Measurements from ENCODE around the gene RNF19B. TPM values are rescaled to one million over a fixed set of nuclear protein-coding genes. Genes with fewer than 3 reads are reported as not detected.

RNF19B gene
- polyA plus RNA-seq, 12 donors, result 6.8 to 19.2 (median 8.8) TPM; not detected in 1

GRCh38 chr1:32967888-32968568 lies 3.4 kb upstream of the RNF19B start:
- no peak for DNase-seq

- DNase-seq, result no peak
These were observed 2.3 kb upstream of the RNF19B start for GRCh38 chr1:32966900-32967299.

GRCh38 chr1:32965251-32965747 lies 690 bp upstream of the RNF19B start:
- no peak for DNase-seq

GRCh38 chr1:32963746-32964460 lies 706 bp downstream of the RNF19B start:
- peak; percentile 35 for DNase-seq

GRCh38 chr1:32962248-32962896 lies 2.2 kb downstream of the RNF19B start:
- no peak for DNase-seq

GRCh38 chr1:32960819-32961355 lies 3.7 kb downstream of the RNF19B start:
- no peak for DNase-seq

GRCh38 chr1:32960342-32960741 lies 4.3 kb downstream of the RNF19B start:
- DNase-seq, result no peak

- no peak for DNase-seq
These were observed 5.8 kb downstream of the RNF19B start for GRCh38 chr1:32958827-32959226.

- DNase-seq, result no peak
These were observed 7.6 kb downstream of the RNF19B start for GRCh38 chr1:32957017-32957416.

GRCh38 chr1:32954168-32954567 lies 10.4 kb downstream of the RNF19B start:
- DNase-seq, result no peak

- DNase-seq, result no peak
These were observed 11.1 kb downstream of the RNF19B start for GRCh38 chr1:32953495-32953894.

GRCh38 chr1:32949519-32949918 lies 15.1 kb downstream of the RNF19B start:
- no peak for DNase-seq

GRCh38 chr1:32948905-32949304 lies 15.7 kb downstream of the RNF19B start:
- peak; percentile 28 for DNase-seq

- no peak for DNase-seq
These were observed 16.3 kb downstream of the RNF19B start for GRCh38 chr1:32948390-32948722.

- no peak for DNase-seq
These were observed 16.8 kb downstream of the RNF19B start for GRCh38 chr1:32947669-32948389.

GRCh38 chr1:32946413-32946812 lies 18.2 kb downstream of the RNF19B start:
- no peak for DNase-seq

GRCh38 chr1:32944180-32944579 lies 20.4 kb downstream of the RNF19B start:
- no peak for DNase-seq

GRCh38 chr1:32939655-32940371 lies 24.8 kb downstream of the RNF19B start:
- no peak for DNase-seq

GRCh38 chr1:32937061-32937460 lies 27.5 kb downstream of the RNF19B start:
- no peak for DNase-seq

- DNase-seq, result no peak
These were observed 30.1 kb downstream of the RNF19B start for GRCh38 chr1:32934535-32934934.

GRCh38 chr1:32933742-32934322 lies 30.8 kb downstream of the RNF19B start:
- peak; percentile 32 for DNase-seq
